NOMO-1 (cell line): ENCODE data around the gene TBXA2R.
"Not testable (repeated sequence)": the region's sequence is repeated elsewhere in the genome, so short reads cannot be mapped to it uniquely, and the experiment has no call there.

Experiments
- DNase-seq, 2 experiments: peaks; one replicate each; lab custom pipeline; 2025; ENCODE audit not compliant: unreplicated experiment in 2 of 2; lab: John Stamatoyannopoulos, UW

Gene TBXA2R

DNA sequence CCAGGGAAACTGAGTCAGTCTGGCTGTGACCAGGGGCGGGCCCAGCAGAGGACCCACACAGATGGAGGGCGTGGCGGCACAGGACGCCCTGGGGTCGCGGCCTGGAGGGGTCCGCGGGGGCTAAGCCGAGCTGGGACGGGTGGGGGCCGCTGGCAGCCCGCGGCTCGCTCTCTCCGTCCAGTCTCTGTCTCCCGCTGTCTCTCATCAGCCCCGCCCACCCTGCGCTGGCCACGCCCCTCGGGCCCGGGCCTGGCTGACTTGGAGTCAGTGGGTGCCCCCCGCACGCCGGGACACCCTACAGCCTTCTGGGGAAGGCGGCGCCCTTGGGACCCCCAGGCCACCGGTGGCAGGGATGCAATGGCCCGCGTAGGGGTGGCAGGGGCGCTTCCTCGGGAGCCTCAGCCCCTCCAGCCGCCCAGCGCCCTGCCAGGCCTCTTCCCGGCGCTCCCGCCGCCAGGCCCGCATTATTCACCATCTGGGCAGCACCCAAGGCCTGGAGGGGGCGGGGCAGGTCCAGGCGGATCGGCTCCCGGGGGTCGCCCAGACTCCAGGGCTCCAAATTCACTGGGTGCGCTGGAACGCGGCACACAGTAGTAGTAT lies at the start of gene TBXA2R:
Gene TBXA2R, minus strand, starts transcription at position 186 of the 600 bp plus-strand sequence. CDS start 6,241 bp downstream, outside the sequence.
- DNase-seq: no peak

DNA sequence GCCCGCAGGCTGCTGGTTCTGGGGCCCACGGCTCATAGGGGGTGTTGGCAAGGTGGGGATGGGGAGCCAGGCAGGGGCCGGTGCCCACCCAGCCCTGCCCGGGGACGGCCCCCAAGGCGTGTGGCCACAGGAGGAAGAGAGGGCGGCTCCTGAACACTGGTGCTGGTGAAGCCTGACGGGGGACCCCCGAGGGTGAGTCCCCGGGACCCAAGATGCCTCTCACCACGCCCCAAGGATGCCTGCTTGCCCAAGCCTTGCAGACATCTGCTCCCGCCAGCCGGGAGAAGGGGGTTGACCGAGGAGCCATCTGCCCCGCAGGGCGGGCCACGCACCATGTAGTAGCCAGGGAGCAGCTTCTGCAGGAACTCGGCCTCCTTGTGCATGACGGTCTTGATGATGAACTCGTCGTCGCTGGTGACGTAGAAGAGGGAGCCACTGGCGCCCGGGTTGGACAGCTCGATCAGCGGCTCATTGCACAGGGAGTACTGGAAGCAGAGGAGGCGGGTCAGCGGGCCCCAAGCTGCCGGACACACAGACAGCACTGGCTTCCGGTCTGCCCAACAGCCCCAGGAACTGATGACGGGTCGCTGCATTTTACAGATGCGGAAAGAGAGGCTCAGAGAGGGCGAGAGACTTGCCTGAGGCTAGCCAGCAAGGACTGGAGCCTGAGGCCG lies 49.5 kb upstream of the TBXA2R start:
- no peak for DNase-seq

DNA sequence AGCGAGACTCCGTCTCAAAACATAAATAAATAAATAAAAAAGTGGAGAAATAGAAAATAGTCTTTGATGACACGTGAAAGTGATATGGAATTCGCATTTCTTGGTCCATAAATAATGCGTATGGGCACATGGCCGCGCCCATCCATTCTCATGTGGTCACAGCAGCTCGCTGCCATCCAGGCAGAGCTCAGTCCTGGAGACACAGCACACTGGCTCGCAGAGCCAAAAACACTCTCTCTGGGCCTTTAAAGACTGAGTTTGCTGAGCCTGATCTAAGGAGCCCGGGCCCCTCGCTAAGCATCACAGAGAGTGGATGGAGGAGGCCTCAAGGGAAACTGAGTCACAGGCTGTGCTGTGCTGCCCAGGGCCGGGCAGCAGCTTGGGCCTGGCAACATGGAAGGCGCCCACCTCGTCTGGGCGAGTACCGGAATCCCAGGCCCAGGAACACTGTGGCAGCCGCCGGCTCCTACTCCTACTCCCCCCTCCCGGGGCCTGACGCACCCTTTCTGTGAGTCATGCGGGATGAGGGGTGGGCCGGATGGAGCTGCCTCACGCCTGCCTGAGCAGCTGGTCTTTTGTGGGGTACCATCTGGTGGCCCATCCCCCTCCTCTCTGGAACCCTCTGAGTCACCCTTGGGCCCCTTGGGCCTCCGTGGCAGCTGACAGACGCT lies 48.9 kb upstream of the TBXA2R start:
- no peak for DNase-seq

DNA sequence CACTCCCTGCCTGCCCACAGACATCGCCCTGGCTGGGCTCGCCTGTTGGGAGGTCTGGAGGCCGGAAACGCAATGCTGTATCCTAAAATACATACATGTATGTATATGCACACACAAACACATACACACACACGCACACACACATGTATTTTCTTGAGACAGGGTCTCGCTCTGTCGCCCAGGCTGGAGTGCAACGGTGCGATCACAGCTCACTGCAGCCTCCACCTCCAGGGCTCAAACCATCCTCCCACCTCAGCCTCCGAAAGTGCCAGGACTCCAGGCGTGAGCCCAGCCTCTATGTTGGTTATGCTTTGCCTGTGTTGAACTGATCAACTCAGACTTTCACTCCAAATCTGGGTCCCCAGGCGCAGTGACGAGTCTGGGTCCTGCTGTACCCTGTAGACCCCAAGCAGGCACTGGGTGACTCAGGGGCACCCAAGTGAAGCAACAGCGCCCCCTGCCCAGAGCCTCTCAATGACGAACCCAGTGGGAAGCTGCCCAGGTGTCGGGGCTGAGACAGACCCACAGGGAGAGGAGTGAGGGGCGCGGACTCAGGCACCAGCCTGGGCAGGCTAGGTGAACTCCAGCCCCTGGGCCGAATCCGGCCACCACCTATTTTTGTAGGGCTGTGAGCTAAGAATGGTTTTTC lies 47.3 kb upstream of the TBXA2R start:
- no peak for DNase-seq

DNA sequence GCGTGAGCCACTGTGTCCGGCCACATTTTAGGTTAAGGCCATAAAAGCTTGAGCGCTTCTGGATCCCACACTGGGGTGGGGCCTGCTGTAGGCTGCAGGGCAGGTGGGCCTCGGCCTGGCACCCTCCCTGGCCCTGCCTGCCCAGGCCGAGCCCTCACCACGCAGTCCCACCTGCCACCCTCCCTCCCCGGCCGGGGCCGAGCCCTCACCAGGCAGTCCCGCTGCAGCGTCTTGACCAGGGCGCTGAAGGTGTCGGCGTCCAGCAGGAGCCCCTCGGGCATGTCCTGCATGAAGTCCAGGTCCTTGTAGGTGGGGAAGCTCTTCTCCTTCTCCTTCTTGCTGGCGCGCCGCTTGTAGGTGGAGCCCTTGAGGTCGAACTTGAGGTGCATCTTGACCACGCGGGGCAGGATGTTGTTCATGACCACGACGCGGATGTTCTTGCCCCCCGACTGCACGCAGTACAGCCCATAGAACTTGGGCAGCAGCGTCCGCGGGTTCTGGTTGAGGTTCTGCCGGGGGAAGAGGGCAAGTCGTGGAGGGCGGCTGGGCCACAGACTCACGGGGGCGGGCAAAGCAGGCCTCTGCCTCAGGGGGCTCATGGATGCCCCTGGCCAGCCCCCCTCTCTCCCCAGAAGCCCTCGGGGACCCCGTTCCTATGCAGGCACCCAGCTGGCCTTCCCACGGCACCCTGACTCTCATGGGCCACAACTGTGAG lies 46.6 kb upstream of the TBXA2R start:
- no peak for DNase-seq

DNA sequence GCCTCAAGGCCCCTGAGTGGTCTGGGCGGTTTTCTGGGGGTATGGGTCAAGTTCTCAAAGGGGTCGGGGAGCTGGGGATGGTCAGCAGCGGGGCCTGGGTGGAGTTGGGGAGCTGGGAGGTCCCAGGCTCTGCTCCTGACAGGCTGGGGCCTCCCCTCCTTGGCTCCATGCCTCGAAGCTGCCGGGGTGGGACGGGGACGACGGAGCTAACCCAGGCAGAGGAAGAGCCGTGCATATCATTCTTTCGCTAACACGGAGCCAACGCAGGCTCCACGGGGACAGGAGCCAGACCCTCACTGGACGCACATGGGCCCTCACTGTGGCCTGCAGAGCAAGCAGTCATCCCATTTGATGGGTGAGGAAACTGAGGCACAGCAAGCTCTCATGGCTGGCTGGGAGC lies 45.7 kb upstream of the TBXA2R start:
- DNase-seq: no peak

DNA sequence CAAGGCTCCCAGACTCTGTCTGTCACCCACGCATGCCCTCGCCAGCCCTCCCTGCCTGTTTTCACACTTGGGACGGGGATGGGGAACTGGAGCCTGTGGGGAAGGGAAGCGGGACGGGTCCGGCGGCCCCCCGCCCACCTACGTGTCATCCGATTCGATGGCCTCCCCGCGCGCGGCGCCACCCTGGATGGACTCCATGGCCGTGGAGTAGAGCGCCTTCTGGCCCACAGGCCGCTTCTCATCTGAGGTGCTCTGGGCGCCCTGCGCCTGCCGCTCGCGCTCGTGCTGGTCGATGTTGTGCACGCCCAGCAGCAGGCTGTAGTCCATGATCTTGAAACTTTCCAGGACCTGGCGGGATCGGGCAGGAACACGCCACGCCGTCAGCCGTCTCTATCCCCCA lies 45.0 kb upstream of the TBXA2R start:
- no peak for DNase-seq

DNA sequence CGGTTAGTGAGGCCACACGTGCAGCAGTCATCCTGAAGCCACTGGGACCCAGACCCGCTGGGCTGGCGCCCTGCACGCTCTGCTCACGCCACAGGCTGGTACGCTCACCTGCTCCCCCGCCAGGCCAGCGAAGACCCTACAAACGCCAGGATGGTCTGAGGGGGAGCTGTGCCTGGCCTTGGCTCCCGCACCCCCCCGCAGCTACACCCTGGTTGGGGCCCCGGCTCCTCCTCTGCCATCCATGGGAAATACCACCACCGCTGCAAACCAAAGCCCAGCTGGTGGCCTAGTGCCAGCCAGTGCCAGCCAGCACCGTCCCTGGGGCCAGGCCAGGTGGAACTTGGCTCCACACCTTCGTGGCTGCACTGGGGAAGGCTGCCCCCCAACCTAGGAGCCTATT lies 43.2 kb upstream of the TBXA2R start:
- DNase-seq: no peak

DNA sequence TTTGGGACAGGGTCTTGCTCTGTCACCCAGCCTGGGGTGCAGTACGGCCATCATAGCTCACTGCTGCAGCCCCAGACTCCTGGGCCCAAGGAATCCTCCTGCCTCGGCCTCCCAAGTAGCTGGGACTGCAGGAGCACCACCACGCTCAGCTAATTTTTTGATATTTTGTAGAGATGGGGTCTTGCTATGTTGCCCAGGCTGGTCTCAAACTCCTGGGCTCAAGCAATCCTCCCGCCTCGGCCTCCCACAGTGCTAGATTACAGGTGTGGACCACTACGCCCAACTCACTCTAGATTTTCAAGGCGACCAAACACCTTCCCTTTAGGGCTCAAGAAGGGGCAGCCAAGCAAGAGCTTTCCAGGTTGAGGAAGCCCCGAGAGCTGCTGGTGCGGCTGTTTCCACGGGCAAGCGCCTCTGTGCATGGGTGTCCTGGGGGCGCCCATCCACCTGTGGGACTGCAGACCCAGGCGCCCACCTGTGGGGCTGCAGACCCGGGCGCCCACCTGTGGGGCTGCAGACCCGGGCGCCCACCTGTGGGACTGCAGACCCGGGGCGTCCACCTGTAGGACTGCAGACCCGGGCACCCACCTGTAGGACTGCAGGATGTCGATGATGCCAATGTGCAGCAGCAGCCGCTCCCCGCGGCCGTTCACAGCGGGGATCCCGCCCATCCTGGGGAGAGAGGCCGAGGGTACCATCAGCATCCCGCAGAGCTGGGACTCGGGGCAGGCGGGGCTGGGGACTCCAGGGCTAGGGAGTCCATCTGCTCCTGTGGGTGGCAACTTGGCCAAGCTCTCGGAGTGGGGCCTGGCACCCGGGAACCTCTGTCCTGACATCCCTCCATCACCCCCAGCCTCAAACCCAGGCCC lies 41.6 kb upstream of the TBXA2R start:
- DNase-seq: no peak

DNA sequence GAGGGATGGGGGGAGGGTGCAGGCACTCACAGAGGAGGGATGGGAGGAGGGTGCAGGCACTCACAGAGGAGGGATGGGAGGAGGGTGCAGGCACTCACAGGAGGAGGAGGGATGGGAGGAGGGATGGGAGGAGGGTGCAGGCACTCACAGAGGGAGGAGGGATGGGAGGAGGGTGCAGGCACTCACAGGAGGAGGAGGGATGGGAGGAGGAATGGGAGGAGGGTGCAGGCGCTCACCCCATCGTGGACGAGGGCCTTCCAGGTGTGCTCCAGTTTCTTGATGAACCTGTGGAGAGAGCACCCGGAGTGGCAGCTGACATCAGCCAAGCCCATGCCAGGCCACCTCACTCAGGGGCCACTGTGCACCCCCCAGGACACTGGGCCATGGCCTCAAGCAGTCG lies 40.4 kb upstream of the TBXA2R start:
- DNase-seq: not testable (repeated sequence)

DNA sequence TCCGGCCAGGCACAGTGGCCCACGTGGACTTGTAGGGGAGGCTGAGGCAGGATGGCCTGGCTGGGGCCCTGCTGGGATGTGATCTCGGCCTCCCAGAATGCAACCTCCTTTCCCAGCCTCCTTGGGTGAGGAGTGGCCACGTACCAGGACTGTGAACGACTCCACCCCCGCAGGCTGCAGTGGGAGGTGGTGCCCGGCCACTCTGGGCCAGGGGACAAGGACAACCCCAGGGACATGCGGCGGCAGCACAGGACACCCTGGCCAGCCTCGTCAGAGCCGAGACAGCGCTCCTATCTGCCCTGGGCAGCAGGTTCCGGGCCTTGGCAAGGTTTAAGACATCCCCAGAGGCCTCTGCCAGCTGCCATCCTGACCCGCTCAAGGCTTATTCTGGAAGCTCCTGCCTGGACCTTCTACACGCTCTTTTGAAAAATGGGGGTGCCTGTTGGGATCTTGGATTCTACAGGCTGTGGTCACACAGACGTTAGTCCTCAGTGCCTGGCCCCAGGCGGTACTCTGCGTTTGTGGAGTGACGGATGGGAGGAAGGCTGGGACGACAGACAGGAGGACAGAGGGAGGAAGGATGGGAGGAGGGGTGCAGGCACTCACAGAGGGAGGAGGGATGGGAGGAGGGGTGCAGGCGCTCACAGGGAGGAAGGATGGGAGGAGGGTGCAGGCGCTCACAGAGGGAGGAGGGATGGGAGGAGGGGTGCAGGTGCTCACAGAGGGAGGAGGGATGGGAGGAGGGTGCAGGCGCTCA lies 39.8 kb upstream of the TBXA2R start:
- DNase-seq: no peak

DNA sequence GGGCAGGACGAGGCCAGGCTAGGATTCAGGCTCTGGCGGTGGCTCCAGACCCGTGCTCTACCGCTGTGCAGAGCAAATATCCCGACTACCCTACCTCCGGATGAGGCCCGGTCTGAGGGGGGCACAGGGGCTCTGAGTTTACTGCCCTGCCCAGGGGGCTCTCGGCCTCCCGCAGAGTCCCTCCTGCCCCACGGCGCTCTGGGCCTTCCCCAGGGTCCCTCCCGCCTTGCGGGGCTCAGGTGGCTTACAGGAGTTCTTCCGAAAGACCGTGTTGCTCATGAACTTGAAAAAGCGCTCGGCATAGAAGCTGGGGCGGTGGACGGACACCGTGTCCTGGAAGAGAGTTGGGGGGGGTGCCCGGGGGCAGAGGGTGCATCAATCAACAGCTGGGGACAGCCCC lies 39.1 kb upstream of the TBXA2R start:
- DNase-seq: no peak

DNA sequence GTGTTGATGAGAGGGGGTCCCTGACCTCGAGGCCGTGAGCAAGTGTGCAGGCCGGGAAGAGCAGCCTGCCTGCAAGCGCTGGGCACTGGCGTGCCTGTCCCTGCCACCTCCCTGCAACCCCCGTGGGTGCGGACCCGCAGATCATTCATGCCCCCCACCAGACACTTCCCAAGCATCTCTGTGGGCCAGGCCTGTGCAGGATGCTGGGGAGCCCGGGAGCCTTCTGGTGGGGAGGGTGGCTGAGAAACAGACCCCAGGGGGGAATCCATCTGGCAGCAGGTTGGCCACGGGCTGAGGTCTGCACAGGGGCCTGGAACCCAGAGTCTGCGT lies 38.4 kb upstream of the TBXA2R start:
- DNase-seq: no peak

DNA sequence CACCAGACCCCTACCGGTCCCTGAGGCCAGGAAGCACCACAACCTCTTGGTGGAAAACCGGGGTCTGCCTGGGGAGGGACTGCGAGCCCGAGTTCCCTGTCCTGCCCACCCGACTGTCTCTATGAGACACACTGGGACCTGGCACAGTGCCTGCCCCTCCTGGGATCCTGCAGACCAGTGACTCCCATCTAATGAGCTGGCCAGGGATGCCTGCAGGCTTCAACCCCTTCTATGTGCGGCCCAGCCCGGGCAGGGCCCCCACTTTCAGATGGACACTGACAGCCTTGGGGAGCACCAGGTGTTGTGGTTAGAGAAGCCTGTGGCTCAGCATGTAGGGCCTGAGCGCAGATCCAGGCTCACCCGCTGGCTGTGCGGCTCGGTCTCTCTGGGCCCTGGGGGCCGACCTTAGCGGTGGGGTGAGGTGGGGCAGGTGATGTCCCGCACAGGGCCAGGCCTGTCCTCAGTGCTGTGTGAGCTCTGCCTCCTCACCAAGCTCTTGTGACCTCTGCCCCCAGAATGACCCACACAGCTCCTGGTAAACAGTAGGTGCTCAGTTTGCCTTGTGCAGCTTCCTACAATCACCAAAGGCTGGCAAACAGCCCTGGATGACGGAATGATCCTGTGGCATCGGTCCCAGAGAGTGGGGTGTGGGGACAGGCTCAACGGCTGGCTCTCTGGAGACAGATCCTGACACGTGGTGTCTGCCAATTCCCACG lies 37.8 kb upstream of the TBXA2R start:
- no peak for DNase-seq

DNA sequence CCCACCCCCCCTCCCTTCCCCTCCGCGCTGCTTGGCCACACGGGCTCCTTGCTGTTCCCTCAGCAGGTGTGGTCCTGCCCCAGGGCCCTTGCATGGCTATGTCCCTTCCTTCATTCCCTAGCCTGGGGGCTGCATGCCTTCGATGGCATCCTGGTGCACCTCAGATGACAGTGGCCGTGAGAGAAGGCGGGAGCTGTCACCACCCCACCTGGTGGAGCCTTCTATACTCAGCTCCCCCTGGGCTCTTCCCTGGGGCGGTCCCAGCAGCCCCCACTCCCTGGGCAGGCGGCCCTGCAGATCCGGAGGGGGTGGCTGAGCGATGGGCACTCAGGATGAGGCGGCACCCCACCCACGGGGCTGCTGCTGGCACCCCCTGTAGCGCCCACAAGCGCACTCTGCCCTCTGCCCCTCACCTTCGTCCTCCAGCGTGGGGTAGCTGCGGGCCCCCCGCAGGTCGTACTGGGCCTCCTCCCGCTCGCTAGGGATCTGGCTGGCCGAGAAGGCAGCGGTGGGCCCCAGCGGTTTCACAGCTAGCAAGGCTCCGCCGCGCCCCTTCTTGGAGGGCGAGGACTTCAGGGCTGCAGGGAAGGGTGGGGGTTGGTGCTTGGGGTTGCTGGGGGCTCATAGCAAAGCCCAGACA lies 37.1 kb upstream of the TBXA2R start:
- no peak for DNase-seq

DNA sequence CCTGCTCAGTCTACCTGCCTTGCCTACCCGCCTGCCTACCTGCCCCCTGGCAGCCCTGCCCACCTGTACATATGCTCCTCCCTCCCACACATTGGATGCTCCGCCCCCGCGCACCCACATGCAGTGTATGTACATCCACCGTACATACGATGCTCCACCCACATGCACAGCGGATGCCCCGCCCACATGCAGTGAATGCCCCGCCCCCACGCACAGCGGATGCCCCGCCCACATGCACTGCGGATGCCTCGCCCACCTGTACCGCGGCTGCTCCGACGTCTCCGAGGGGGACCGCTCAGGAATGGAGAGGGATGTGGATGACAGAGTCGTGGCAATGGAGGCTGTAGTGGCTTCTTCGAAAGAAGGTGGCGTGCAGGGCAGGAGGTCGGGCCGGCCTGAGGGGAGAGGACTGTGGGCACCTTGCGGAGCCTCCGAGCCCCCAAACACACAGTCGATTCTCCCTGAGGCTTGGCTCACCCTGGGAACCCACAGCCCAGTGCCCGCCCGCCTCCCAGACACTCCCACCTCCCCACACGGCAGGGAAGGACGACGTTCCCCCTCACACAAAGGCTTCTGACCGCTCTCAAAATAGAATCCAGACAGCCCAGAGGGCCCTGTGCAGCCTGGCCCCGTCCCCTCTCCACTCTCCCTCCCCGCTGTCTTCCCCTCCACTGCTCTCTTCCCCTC lies 36.5 kb upstream of the TBXA2R start:
- DNase-seq: no peak

DNA sequence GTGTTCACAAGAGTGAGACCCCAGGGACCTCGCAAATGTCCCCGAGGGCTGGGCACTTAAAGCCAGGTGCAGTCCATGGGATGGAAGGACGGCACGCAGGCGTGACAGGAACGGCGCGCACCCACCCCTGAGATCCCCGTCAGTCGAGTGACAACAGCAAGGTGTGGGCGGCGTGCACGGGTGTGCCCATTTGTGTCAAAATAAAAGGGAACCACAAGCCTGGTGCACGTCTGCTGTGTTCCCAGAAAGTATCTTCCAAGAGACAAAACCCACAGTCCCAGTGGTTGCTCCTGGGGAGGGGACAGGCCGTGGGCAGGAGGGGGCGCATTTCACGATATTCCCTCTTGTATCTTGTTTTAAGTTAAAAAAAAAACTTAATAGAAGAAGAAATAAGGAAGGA lies 35.6 kb upstream of the TBXA2R start:
- DNase-seq: no peak
